Measurements from ENCODE around the gene SACS. TPM values are rescaled to one million over a fixed set of nuclear protein-coding genes. Genes with fewer than 3 reads are reported as not detected.

Gene SACS
- total and polyA plus RNA-seq, 2 donors (not counting 3 experiments of a cell fraction or from before 2014, with no cell fraction given): 14.8 to 72.7 TPM

DNA sequence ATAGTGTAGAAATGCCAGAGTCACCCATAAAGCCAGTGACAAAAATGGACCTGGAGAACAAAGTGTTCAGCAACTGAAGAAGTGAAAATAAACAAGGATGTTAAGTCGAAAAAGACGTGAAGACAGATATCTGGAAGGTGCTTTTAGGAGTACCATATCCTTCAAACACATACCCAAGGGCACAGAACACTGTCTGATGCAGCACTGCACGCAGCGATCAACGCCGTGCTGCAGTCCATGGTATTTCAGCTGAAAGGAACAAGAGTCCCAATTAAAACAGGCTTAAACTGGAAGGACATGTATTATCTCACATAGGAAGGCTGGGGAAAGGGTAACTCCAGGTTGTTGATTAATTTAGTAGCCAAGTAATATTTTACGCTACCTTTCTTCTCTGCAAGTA is 144.5 kb downstream of the SACS start:
- dilution Hi-C loops (cut with MboI; ENCODE audit: extremely low pct_ligation_motif_present, low sequenced_read_pairs) (no loop called here), intact Hi-C loops (cut with micrococcal nuclease) (no loop called here)
- H3K4me2 ChIP-seq (ENCODE audit: insufficient read depth, low read length): no peak overlapping the region
- DNase-seq (ENCODE audit: low read depth, low spot score): no peak
- no peak overlapping the region for H3K4me3 ChIP-seq (replicated peaks in 1 of 3; ENCODE audit: insufficient read depth in 1 of 3, low read depth in 1 of 3, low read length in 3 of 3)
- H3K9ac ChIP-seq (replicated peaks; ENCODE audit: extremely low read depth, insufficient read depth, low read length): no peak overlapping the region
- H3K27me3 ChIP-seq (ENCODE audit: control insufficient read depth in 2 of 2, insufficient read depth in 2 of 2, low read length in 2 of 2): peaks cover 0 to 1% of the 10 kb centered on the region in 2 experiments
- no peak overlapping the region for H2AFZ ChIP-seq (ENCODE audit: low read depth, low read length)
- H3K4me1 ChIP-seq (ENCODE audit: control insufficient read depth, extremely low read depth, insufficient read depth, low read length): no peaks in the 10 kb centered on the region
- ChIA-PET POLR2A (no interaction called here), CTCF (no interaction called here)
- H3K9me3 ChIP-seq (replicated peaks; ENCODE audit: control insufficient read depth, insufficient read depth, low read length): no peaks in the 10 kb centered on the region
- H3K27ac ChIP-seq (ENCODE audit: insufficient read depth, low read depth, low read length): no peak overlapping the region
- H3K9me1 ChIP-seq (replicated peaks; ENCODE audit: control insufficient read depth, extremely low read depth, insufficient read depth, low read length): no peaks in the 10 kb centered on the region
- FAIRE-seq: no peak
- H3K79me2 ChIP-seq (ENCODE audit: control insufficient read depth, insufficient read depth, low read length): no peaks in the 10 kb centered on the region
- no peak for TF ChIP-seq GATA2 (IDR thresholded peaks at IDR 0.05; ENCODE audit: insufficient read depth, insufficient read length, low read depth, low read length)
- TF ChIP-seq FOS (IDR thresholded peaks at IDR 0.05; ENCODE audit: borderline replicate concordance, insufficient read depth, low read length): no peak
- TF ChIP-seq, protein P1, sequence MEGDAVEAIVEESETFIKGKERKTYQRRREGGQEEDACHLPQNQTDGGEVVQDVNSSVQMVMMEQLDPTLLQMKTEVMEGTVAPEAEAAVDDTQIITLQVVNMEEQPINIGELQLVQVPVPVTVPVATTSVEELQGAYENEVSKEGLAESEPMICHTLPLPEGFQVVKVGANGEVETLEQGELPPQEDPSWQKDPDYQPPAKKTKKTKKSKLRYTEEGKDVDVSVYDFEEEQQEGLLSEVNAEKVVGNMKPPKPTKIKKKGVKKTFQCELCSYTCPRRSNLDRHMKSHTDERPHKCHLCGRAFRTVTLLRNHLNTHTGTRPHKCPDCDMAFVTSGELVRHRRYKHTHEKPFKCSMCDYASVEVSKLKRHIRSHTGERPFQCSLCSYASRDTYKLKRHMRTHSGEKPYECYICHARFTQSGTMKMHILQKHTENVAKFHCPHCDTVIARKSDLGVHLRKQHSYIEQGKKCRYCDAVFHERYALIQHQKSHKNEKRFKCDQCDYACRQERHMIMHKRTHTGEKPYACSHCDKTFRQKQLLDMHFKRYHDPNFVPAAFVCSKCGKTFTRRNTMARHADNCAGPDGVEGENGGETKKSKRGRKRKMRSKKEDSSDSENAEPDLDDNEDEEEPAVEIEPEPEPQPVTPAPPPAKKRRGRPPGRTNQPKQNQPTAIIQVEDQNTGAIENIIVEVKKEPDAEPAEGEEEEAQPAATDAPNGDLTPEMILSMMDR (IDR thresholded peaks at IDR 0.05; ENCODE audit: extremely low read depth in 1 of 2, insufficient read depth in 1 of 2, low read depth in 1 of 2, low read length in 2 of 2): no peak
- no peak for TF ChIP-seq MYC (IDR thresholded peaks at IDR 0.05; ENCODE audit: low read depth, low read length)
- no peak for TF ChIP-seq POLR2AphosphoS5 (IDR thresholded peaks at IDR 0.05; ENCODE audit: insufficient read depth, low read depth, low read length)
- TF ChIP-seq EZH2 (IDR thresholded peaks at IDR 0.05; ENCODE audit: borderline replicate concordance, low read depth, low read length, severe bottlenecking): no peak
- no peak for TF ChIP-seq JUN (IDR thresholded peaks at IDR 0.05; ENCODE audit: borderline replicate concordance, insufficient read depth, insufficient read length, low read depth)
- TF ChIP-seq MAX (IDR thresholded peaks at IDR 0.05; ENCODE audit: insufficient read depth, insufficient read length): no peak
- no peak for TF ChIP-seq POLR2A (IDR thresholded peaks at IDR 0.05; ENCODE audit: low read depth, low read length)
- no peaks in the 10 kb centered on the region for H4K20me1 ChIP-seq (replicated peaks; ENCODE audit: control insufficient read depth, extremely low read depth, insufficient read depth, low read length)
- no peaks in the 10 kb centered on the region for H3K36me3 ChIP-seq (ENCODE audit: control insufficient read depth in 2 of 2, extremely low read depth in 1 of 2, insufficient read depth in 2 of 2, low read length in 2 of 2)
- BruUV-seq (replicated peaks): no TSS peak
